Retinal pigment epithelial cell (primary cell): Measurements from ENCODE around the gene ADM.

Experiments used
- DNase-seq: peaks from one replicate; pipeline ENCODE4 v3.0.0-alpha.2; 2010; ENCODE audit warnings: low read depth
- H3K4me3 ChIP-seq: 2 replicates; pipeline ENCODE4 v1.5.1; 2011; ENCODE audit warnings: mild to moderate bottlenecking, low read length, control low read depth, moderate library complexity
- CTCF ChIP-seq: conservative IDR thresholded peaks from 2 replicates; pipeline ENCODE4 v1.5.1; 2011; ENCODE audit warnings: low read depth, low read length, control low read depth, inconsistent platforms

ADM gene

GRCh38 chr11:10267821-10268220, 37.1 kb upstream of the ADM start:
- no peak for TF ChIP-seq CTCF
- no peak for DNase-seq
- no peak overlapping the region for H3K4me3 ChIP-seq

- H3K4me3 ChIP-seq: no peak overlapping the region
- DNase-seq: no peak
- no peak for TF ChIP-seq CTCF
Observed at GRCh38 chr11:10268746-10269488, 36.0 kb upstream of the ADM start.

GRCh38 chr11:10272132-10272531, 32.7 kb upstream of the ADM start:
- H3K4me3 ChIP-seq: no peak overlapping the region
- TF ChIP-seq CTCF: no peak
- no peak for DNase-seq

GRCh38 chr11:10273738-10274137, 31.1 kb upstream of the ADM start:
- no peak for TF ChIP-seq CTCF

GRCh38 chr11:10274726-10275125, 30.1 kb upstream of the ADM start:
- no peak for DNase-seq
- no peak overlapping the region for H3K4me3 ChIP-seq
- TF ChIP-seq CTCF: no peak

More at GRCh38 chr11:10273738-10274137, 31.1 kb upstream of the ADM start:
- no peak for DNase-seq
- H3K4me3 ChIP-seq: no peak overlapping the region

GRCh38 chr11:10275714-10276113, 29.2 kb upstream of the ADM start:
- DNase-seq: no peak
- no peak for TF ChIP-seq CTCF
- H3K4me3 ChIP-seq: no peak overlapping the region

- no peak for TF ChIP-seq CTCF
Observed at GRCh38 chr11:10282117-10282516, 22.8 kb upstream of the ADM start.

More at GRCh38 chr11:10282117-10282516, 22.8 kb upstream of the ADM start:
- no peak for DNase-seq
- no peak overlapping the region for H3K4me3 ChIP-seq
